ENCODE data around the gene ACAD11.

DNA sequence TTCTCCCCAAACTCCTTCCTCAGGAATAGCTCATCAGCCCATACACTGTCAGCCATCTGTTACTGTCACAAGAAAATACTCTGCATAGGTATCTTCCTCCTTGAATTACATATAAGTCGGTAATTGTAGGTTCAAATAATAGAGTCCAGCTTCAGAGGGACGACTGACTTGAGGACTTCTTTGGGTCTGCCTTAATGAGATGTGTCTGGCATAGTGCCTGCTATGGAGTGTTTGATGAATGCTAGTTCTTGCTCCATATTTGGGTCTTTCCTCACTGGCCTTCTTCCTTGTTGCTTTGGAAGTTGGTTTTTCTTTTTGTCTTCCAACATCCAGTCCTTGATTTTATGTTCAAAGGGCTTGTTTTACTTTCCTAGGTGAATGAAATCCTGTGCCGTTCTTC lies 129.0 kb downstream of the ACAD11 start:
- no peak for TF ChIP-seq POLR2A (IDR thresholded peaks at IDR 0.05)
- TF ChIP-seq, protein P1, sequence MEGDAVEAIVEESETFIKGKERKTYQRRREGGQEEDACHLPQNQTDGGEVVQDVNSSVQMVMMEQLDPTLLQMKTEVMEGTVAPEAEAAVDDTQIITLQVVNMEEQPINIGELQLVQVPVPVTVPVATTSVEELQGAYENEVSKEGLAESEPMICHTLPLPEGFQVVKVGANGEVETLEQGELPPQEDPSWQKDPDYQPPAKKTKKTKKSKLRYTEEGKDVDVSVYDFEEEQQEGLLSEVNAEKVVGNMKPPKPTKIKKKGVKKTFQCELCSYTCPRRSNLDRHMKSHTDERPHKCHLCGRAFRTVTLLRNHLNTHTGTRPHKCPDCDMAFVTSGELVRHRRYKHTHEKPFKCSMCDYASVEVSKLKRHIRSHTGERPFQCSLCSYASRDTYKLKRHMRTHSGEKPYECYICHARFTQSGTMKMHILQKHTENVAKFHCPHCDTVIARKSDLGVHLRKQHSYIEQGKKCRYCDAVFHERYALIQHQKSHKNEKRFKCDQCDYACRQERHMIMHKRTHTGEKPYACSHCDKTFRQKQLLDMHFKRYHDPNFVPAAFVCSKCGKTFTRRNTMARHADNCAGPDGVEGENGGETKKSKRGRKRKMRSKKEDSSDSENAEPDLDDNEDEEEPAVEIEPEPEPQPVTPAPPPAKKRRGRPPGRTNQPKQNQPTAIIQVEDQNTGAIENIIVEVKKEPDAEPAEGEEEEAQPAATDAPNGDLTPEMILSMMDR (IDR thresholded peaks at IDR 0.05) = no peak
